ENCODE results near the gene HDAC5.
"Not testable (repeated sequence)": the region's sequence is repeated elsewhere in the genome, so short reads cannot be mapped to it uniquely, and the experiment has no call there.

HDAC5 gene

DNA sequence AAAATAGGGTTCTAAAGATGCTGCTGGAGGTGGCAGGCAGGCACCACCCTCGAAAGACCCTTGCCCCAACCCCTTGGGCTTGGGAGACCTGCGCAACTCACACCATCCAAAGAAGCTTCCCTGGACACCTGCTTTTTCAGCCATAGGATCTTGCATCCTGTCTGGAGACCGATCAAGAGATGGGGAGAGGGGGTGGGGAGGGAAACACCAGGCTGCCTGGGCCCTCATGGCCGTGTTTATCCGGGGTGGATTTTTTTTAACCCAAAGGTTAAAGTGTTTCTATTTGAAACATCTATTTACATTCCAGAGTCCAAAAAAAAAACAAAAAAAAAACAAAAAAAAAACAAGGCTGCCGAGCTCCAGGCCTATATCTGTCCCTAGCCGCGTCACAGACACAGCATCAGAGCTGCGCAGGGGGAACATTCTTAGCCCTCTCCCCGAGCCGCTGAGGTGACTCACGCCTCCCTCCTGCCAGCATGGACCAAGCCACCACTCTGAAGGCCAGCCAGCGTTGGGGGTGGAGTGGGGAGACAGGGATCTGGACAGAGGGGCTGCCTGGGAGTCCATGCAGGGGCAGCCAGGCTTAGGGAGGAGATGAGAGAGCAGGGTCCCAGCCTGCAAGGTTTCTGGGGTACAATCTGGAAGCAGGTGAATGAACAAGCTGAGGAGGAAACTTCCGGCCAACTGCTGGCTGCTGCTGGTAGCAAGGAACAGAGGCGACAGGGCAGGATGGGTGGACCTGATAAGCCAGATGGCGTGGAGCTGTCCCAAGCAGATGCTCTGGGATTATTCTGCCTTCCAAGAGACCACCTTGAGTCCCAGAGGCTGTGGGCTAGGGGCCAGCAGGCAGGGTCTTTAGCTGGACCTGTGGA lies 14.8 kb downstream of the HDAC5 start:
- no peak overlapping the region for H3K4me3 ChIP-seq (ENCODE audit: low read depth, low read length)
- TF ChIP-seq, protein P1, sequence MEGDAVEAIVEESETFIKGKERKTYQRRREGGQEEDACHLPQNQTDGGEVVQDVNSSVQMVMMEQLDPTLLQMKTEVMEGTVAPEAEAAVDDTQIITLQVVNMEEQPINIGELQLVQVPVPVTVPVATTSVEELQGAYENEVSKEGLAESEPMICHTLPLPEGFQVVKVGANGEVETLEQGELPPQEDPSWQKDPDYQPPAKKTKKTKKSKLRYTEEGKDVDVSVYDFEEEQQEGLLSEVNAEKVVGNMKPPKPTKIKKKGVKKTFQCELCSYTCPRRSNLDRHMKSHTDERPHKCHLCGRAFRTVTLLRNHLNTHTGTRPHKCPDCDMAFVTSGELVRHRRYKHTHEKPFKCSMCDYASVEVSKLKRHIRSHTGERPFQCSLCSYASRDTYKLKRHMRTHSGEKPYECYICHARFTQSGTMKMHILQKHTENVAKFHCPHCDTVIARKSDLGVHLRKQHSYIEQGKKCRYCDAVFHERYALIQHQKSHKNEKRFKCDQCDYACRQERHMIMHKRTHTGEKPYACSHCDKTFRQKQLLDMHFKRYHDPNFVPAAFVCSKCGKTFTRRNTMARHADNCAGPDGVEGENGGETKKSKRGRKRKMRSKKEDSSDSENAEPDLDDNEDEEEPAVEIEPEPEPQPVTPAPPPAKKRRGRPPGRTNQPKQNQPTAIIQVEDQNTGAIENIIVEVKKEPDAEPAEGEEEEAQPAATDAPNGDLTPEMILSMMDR (IDR thresholded peaks at IDR 0.05; ENCODE audit: borderline replicate concordance, insufficient read depth, low read depth, low read length) = no peak

DNA sequence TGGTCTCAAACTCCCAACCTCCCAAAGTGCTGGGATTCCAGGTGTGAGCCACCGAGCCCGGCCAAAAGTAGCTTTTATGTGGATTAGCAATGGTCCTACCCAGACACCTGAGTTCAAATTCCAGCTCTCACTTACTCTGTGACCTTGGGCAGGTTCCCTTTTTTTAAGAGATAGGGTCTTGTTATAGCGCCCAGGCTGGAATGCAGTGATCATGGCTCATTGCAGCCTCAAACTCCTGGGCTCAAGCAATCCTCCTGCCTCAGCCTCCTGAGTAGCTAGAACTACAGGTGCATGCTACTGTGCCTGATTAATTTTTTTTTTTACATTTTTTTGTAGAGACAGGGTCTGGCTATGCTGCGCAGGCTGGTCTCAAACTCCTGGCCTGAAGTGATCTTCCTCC lies 16.6 kb downstream of the HDAC5 start:
- no peak overlapping the region for H3K4me3 ChIP-seq (ENCODE audit: low read depth, low read length)
- TF ChIP-seq, protein P1 (IDR thresholded peaks at IDR 0.05; ENCODE audit: borderline replicate concordance, insufficient read depth, low read depth, low read length) = no peak

DNA sequence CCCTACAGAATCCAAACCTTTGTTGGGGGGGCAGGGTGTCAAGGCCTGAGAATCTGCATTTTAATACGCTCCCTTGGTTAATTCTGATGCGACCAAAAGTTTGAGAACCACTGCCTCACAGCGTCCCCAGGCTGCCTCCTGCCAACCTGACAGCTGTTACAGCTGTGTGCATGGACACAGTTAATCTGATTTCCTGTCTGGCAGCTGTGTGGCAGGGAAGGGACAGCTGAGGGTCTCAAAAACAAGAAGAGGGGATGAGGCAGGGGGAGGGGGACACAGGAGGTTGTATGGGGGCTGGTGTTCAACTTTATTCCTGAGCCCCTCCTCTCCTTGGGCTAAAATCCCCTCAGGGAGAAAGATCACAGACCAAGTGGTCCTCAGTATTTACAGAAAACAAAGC lies 17.5 kb downstream of the HDAC5 start:
- H3K4me3 ChIP-seq (ENCODE audit: low read depth, low read length) = no peak overlapping the region
- TF ChIP-seq, protein P1 (IDR thresholded peaks at IDR 0.05; ENCODE audit: borderline replicate concordance, insufficient read depth, low read depth, low read length) = no peak

DNA sequence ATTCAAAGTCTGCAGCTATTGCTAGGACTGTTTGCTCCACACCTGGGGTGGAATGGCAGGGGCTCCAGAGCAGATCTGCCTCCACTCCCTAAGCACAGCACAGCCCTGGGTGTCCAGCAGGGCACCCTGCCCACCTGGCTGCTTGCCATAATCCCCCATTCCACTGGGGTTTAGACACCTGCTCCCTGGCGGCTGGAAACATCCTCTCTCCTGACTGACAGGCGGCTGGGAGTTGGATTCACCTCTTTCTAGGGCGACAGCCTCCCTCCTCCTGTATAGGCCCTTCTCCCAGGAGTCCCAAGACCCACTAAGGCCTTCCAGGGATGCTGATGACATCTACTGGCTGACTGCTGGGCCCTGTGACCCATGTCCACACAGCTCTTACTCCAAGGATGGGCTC lies 18.0 kb downstream of the HDAC5 start:
- TF ChIP-seq, protein P1 (IDR thresholded peaks at IDR 0.05; ENCODE audit: borderline replicate concordance, insufficient read depth, low read depth, low read length) = no peak
- no peak overlapping the region for H3K4me3 ChIP-seq (ENCODE audit: low read depth, low read length)

GRCh38 chr17:44102849-44103622 lies 20.4 kb downstream of the HDAC5 start:
- H3K4me3 ChIP-seq (ENCODE audit: low read depth, low read length) = no peak overlapping the region
- TF ChIP-seq, protein P1 (IDR thresholded peaks at IDR 0.05; ENCODE audit: borderline replicate concordance, insufficient read depth, low read depth, low read length) = no peak

- H3K4me3 ChIP-seq (ENCODE audit: low read depth, low read length) = not testable (repeated sequence)
Observed at GRCh38 chr17:44101858-44102257, 21.6 kb downstream of the HDAC5 start.

DNA sequence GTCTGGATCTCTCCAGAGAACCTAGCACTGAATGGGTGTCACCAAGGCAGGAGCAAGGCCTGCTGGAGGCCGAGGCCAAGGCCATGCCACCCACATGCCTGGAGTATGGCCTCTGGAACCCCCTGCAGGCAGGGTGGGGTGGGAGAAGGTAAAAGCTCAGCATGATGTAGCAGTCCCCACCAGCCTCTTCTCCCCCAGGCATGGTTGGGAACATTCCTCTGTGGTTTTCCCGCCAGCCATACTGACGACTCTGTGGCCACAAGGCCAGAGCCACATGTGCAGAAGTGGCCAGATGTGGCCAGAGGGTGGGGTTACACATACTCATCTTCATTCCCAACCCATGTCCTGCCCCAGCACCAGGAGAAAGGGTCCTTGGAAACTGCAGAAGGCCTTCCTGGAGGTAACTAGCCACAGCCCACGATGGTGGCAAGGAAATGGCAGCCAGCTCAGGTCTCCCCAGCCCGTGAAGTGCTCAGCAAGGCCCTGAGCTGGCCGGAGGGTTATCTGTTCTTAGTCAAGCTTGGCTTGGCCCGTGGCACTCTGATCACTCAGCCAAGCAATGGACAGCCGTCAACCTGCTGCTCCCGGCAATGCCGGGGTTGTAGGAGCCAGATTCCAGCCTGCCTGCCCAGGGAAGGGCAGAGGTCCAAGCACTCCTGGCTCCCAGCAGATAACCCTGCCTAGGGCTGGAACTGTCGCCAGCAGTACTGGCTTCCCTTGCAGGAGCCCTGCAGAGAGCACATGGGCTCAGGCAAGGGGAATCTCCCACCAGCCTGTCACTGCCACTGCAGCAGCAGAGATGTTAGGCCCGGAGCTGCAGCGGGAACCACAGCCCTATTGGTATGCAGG lies 26.1 kb downstream of the HDAC5 start:
- TF ChIP-seq, protein P1 (IDR thresholded peaks at IDR 0.05; ENCODE audit: borderline replicate concordance, insufficient read depth, low read depth, low read length) = 0 out of 2 replicates have a peak, but pooled peaks have one; percentile 5
- H3K4me3 ChIP-seq (ENCODE audit: low read depth, low read length) = no peak overlapping the region
